Mesenchymal stem cell (in vitro differentiated cells and primary cell): ENCODE measurements around the gene DNAH8.

Experiments
- DNase-seq: peaks from one replicate; pipeline ENCODE4 v3.0.0-alpha.2; 2013
- H2AFZ ChIP-seq: one replicate; pipeline ENCODE4 v1.6.1; 2013; ENCODE audit warnings: low read depth, mild to moderate bottlenecking, control low read depth, inconsistent platforms, low read length, moderate library complexity
- H2AK5ac ChIP-seq: 2 replicates; pipeline ENCODE4 v1.6.1; 2013; ENCODE audit warnings: low read length, moderate library complexity, mild to moderate bottlenecking, inconsistent platforms; ENCODE audit not compliant: severe bottlenecking
- H2BK120ac ChIP-seq: one replicate; pipeline ENCODE4 v1.6.1; 2013; ENCODE audit warnings: low read depth, mild to moderate bottlenecking, inconsistent platforms, low read length, moderate library complexity
- H2BK12ac ChIP-seq, 2 experiments: one replicate each; pipeline ENCODE4 v1.6.1; 2013; ENCODE audit warnings: inconsistent platforms in 2 of 2, low read length in 2 of 2, mild to moderate bottlenecking in 2 of 2, moderate library complexity in 2 of 2, control low read depth in 1 of 2
- H2BK15ac ChIP-seq: one replicate; pipeline ENCODE4 v1.6.1; 2013; ENCODE audit warnings: mild to moderate bottlenecking, low read depth, inconsistent platforms; ENCODE audit not compliant: poor library complexity, severe bottlenecking
- H2BK5ac ChIP-seq: 2 replicates; pipeline ENCODE4 v1.6.1; 2013; ENCODE audit warnings: low read depth, mild to moderate bottlenecking, low read length, control low read depth, inconsistent platforms; ENCODE audit not compliant: poor library complexity, severe bottlenecking
- H3K14ac ChIP-seq, 2 experiments: one replicate each; pipeline ENCODE4 v1.6.1; 2013; ENCODE audit warnings: inconsistent platforms in 2 of 2, low read length in 2 of 2, control low read depth in 1 of 2, mild to moderate bottlenecking in 1 of 2, moderate library complexity in 1 of 2
- H3K18ac ChIP-seq, 2 experiments: one replicate each; pipeline ENCODE4 v1.6.1; 2013; ENCODE audit warnings: inconsistent platforms in 2 of 2, low read length in 2 of 2, control low read depth in 1 of 2, low read depth in 1 of 2, mild to moderate bottlenecking in 1 of 2
- H3K23ac ChIP-seq, 2 experiments: one replicate each; pipeline ENCODE4 v1.6.1; 2013; ENCODE audit warnings: inconsistent platforms in 2 of 2, low read length in 2 of 2, mild to moderate bottlenecking in 2 of 2, moderate library complexity in 2 of 2, control low read depth in 1 of 2
- H3K27ac ChIP-seq: 2 replicates; pipeline ENCODE4 v1.5.1; 2013; ENCODE audit warnings: mild to moderate bottlenecking, moderate library complexity, low read length, control low read depth, inconsistent platforms; ENCODE audit not compliant: poor library complexity, severe bottlenecking
- H3K27me3 ChIP-seq, 2 experiments: 2 replicates each; pipeline versions ENCODE4 v1.6.1 to v1.7.0; 2013; ENCODE audit warnings: low read length in 2 of 2, mild to moderate bottlenecking in 2 of 2, moderate library complexity in 2 of 2, control low read depth in 1 of 2, inconsistent platforms in 1 of 2; ENCODE audit not compliant: control insufficient read depth in 1 of 2, insufficient read depth in 1 of 2
- H3K36me3 ChIP-seq, 2 experiments: 2 replicates each; pipeline versions ENCODE4 v1.6.1 to v1.7.0; 2013; ENCODE audit warnings: low read length in 2 of 2, control low read depth in 1 of 2, inconsistent platforms in 1 of 2, low read depth in 1 of 2, mild to moderate bottlenecking in 1 of 2; ENCODE audit not compliant: insufficient read depth in 2 of 2, control insufficient read depth in 1 of 2
- H3K4ac ChIP-seq, 2 experiments: one replicate each; pipeline ENCODE4 v1.6.1; 2013; ENCODE audit warnings: inconsistent platforms in 2 of 2, low read length in 2 of 2, mild to moderate bottlenecking in 2 of 2, moderate library complexity in 2 of 2, control low read depth in 1 of 2, low read depth in 1 of 2
- H3K4me1 ChIP-seq: 2 replicates; pipeline ENCODE4 v1.6.1; 2013; ENCODE audit warnings: low read depth, low read length, control low read depth; ENCODE audit not compliant: control insufficient read depth, insufficient read depth
- H3K4me2 ChIP-seq: 2 replicates; pipeline ENCODE4 v1.6.1; 2013; ENCODE audit warnings: low read length, mild to moderate bottlenecking, inconsistent platforms; ENCODE audit not compliant: poor library complexity, severe bottlenecking
- H3K4me3 ChIP-seq, 2 experiments: 2 replicates each; pipeline versions ENCODE4 v1.5.1 to v1.7.0; 2013; ENCODE audit warnings: low read length in 2 of 2, mild to moderate bottlenecking in 2 of 2, control low read depth in 1 of 2, low read depth in 1 of 2; ENCODE audit not compliant: insufficient read depth in 1 of 2
- H3K79me1 ChIP-seq: replicated peaks from 2 replicates; pipeline ENCODE4 v1.6.1; 2013; ENCODE audit warnings: mild to moderate bottlenecking, control low read depth, low read length, inconsistent platforms; ENCODE audit not compliant: poor library complexity, severe bottlenecking
- H3K9ac ChIP-seq: 2 replicates; pipeline ENCODE4 v1.7.0; 2013; ENCODE audit warnings: mild to moderate bottlenecking, low read length, moderate library complexity
- H3K9me3 ChIP-seq: 2 replicates; pipeline ENCODE4 v1.7.0; 2013; ENCODE audit warnings: mild to moderate bottlenecking, low read length; ENCODE audit not compliant: control insufficient read depth
- H4K8ac ChIP-seq: one replicate; pipeline ENCODE4 v1.6.1; 2013; ENCODE audit warnings: inconsistent platforms, mild to moderate bottlenecking, low read length, moderate library complexity
- H4K91ac ChIP-seq: one replicate; pipeline ENCODE4 v1.6.1; 2013; ENCODE audit warnings: mild to moderate bottlenecking, low read length, inconsistent platforms
- WGBS: methylation state at CpG from one replicate; pipeline ENCODE4 v1.1.7; 2013; ENCODE audit warnings: mixed read lengths; 5-methylcytosine and 5-hydroxymethylcytosine counted together

DNAH8 gene

GRCh38 chr6:38907264-38907663 lies 192.2 kb downstream of the DNAH8 start:
- no peak overlapping the region for H4K8ac ChIP-seq
- H3K4ac ChIP-seq = no peak overlapping the region
- H3K9ac ChIP-seq = no peak overlapping the region
- H3K4me3 ChIP-seq = no peak overlapping the region
- H2BK5ac ChIP-seq = no peak overlapping the region
- no peaks in the 10 kb centered on the region for H3K9me3 ChIP-seq
- H3K18ac ChIP-seq = no peak overlapping the region
- no peak overlapping the region for H2BK12ac ChIP-seq
- H3K4me1 ChIP-seq = no peaks in the 10 kb centered on the region
- no peak overlapping the region for H2BK120ac ChIP-seq
- H2AK5ac ChIP-seq = no peak overlapping the region
- no peak overlapping the region for H3K14ac ChIP-seq
- H4K91ac ChIP-seq = no peak overlapping the region
- no peaks in the 10 kb centered on the region for H3K79me1 ChIP-seq
- no peak overlapping the region for H3K27ac ChIP-seq
- H3K27me3 ChIP-seq = peaks cover 0 to under 1% of the 10 kb centered on the region in 2 experiments
- H3K23ac ChIP-seq = no peak overlapping the region
- no peak overlapping the region for H2BK15ac ChIP-seq
- no peaks in the 10 kb centered on the region for H3K36me3 ChIP-seq
- H2AFZ ChIP-seq = no peak overlapping the region
- DNase-seq = no peak
- no peak overlapping the region for H3K4me2 ChIP-seq

GRCh38 chr6:38909015-38909730 lies 194.1 kb downstream of the DNAH8 start:
- no peak overlapping the region for H3K23ac ChIP-seq
- H3K14ac ChIP-seq = no peak overlapping the region
- H2BK5ac ChIP-seq = no peak overlapping the region
- no peaks in the 10 kb centered on the region for H3K9me3 ChIP-seq
- no peaks in the 10 kb centered on the region for H3K27me3 ChIP-seq
- H2AFZ ChIP-seq = no peak overlapping the region
- DNase-seq = no peak
- H3K27ac ChIP-seq = no peak overlapping the region
- H3K4ac ChIP-seq = no peak overlapping the region
- H4K8ac ChIP-seq = no peak overlapping the region
- H3K4me2 ChIP-seq = no peak overlapping the region
- H3K4me3 ChIP-seq = no peak overlapping the region
- H2BK120ac ChIP-seq = no peak overlapping the region
- WGBS = 76% methylated on average over 5 of the region's 6 CpGs
- no peaks in the 10 kb centered on the region for H3K79me1 ChIP-seq
- no peaks in the 10 kb centered on the region for H3K4me1 ChIP-seq
- H4K91ac ChIP-seq = no peak overlapping the region
- no peak overlapping the region for H2BK15ac ChIP-seq
- no peak overlapping the region for H2BK12ac ChIP-seq
- H2AK5ac ChIP-seq = no peak overlapping the region
- no peak overlapping the region for H3K9ac ChIP-seq
- no peaks in the 10 kb centered on the region for H3K36me3 ChIP-seq
- H3K18ac ChIP-seq = no peak overlapping the region

GRCh38 chr6:38910207-38910606 lies 195.1 kb downstream of the DNAH8 start:
- DNase-seq = no peak
- Histone ChIP-seq H2BK15ac (no peak overlapping the region), H3K27me3 (no peaks in the 10 kb centered on the region), H3K4ac (no peak overlapping the region), H4K8ac (no peak overlapping the region), H2AFZ (no peak overlapping the region), H3K79me1 (no peaks in the 10 kb centered on the region), H2BK12ac (no peak overlapping the region), H3K9me3 (no peaks in the 10 kb centered on the region), H3K18ac (no peak overlapping the region), H4K91ac (no peak overlapping the region), H3K9ac (no peak overlapping the region), H3K4me2 (no peak overlapping the region), H3K4me1 (no peaks in the 10 kb centered on the region), H3K27ac (no peak overlapping the region), H2BK5ac (no peak overlapping the region), H3K14ac (no peak overlapping the region), H3K23ac (no peak overlapping the region), H3K36me3 (no peaks in the 10 kb centered on the region), H2AK5ac (no peak overlapping the region), H2BK120ac (no peak overlapping the region), H3K4me3 (no peak overlapping the region)
- 83% methylated on average over 2 of the region's 3 CpGs for WGBS

GRCh38 chr6:38912378-38912777 lies 197.3 kb downstream of the DNAH8 start:
- H3K4me2 ChIP-seq = no peak overlapping the region
- no peaks in the 10 kb centered on the region for H3K36me3 ChIP-seq
- no peaks in the 10 kb centered on the region for H3K9me3 ChIP-seq
- no peak overlapping the region for H3K14ac ChIP-seq
- 90% methylated on average over 2 of the region's 2 CpGs for WGBS
- H3K79me1 ChIP-seq = no peaks in the 10 kb centered on the region
- no peaks in the 10 kb centered on the region for H3K27me3 ChIP-seq
- no peak overlapping the region for H4K91ac ChIP-seq
- H2BK12ac ChIP-seq = no peak overlapping the region
- no peak overlapping the region for H2AFZ ChIP-seq
- no peak overlapping the region for H3K4ac ChIP-seq
- no peak overlapping the region for H4K8ac ChIP-seq
- no peak overlapping the region for H3K18ac ChIP-seq
- no peak overlapping the region for H3K23ac ChIP-seq
- H2BK5ac ChIP-seq = no peak overlapping the region
- H3K4me1 ChIP-seq = no peaks in the 10 kb centered on the region
- no peak for DNase-seq
- no peak overlapping the region for H2BK120ac ChIP-seq
- no peak overlapping the region for H2AK5ac ChIP-seq
- no peak overlapping the region for H3K27ac ChIP-seq
- no peak overlapping the region for H2BK15ac ChIP-seq
- H3K4me3 ChIP-seq = no peak overlapping the region
- no peak overlapping the region for H3K9ac ChIP-seq
